Fibroblast of lung (primary cell): Measurements from ENCODE around the gene FANK1. TPM values are rescaled to one million over a fixed set of nuclear protein-coding genes. Genes with fewer than 3 reads are reported as not detected.

ENCODE experiments used
- DNase-seq, 2 donors: peaks; one replicate each; pipeline versions ENCODE4 v3.0.0 to v3.0.0-alpha.2; 2010; ENCODE audit warnings: low read depth in 2 of 2
- H2AFZ ChIP-seq: 2 replicates; pipeline ENCODE4 v1.5.1; 2012; ENCODE audit warnings: low read length, control low read depth, inconsistent platforms
- H3K27ac ChIP-seq: 2 replicates; pipeline ENCODE4 v1.5.1; 2011; ENCODE audit warnings: low read length, control low read depth; ENCODE audit not compliant: insufficient read depth
- H3K27me3 ChIP-seq: 2 replicates; pipeline ENCODE4 v1.5.1; 2011; ENCODE audit warnings: mild to moderate bottlenecking, low read length; ENCODE audit not compliant: control insufficient read depth, insufficient read depth
- H3K36me3 ChIP-seq: 2 replicates; pipeline ENCODE4 v1.5.1; 2011; ENCODE audit warnings: low read length; ENCODE audit not compliant: control insufficient read depth, insufficient read depth
- H3K4me1 ChIP-seq: 2 replicates; pipeline ENCODE4 v1.5.1; 2011; ENCODE audit warnings: low read length; ENCODE audit not compliant: control insufficient read depth, insufficient read depth; ENCODE audit errors: extremely low read depth
- H3K4me2 ChIP-seq: 2 replicates; pipeline ENCODE4 v1.5.1; 2011; ENCODE audit warnings: low read length, control low read depth; ENCODE audit not compliant: insufficient read depth; ENCODE audit errors: extremely low read depth
- H3K4me3 ChIP-seq, 4 experiments: fragments of 200-600 bp in 1 of 4; sonication (generic) in 1 of 4; replicated peaks in 1 of 4; 2 replicates each; pipeline ENCODE4 v1.5.1; 2011 to 2016; ENCODE audit warnings: low read length in 4 of 4, low read depth in 3 of 4, mild to moderate bottlenecking in 3 of 4, control low read depth in 2 of 4, inconsistent platforms in 1 of 4, mixed read lengths in 1 of 4; ENCODE audit not compliant: insufficient read depth in 1 of 4; ENCODE audit errors: control extremely low read depth in 1 of 4
- H3K79me2 ChIP-seq: 2 replicates; pipeline ENCODE4 v1.5.1; 2012; ENCODE audit warnings: mild to moderate bottlenecking, low read length, inconsistent platforms; ENCODE audit not compliant: control insufficient read depth, insufficient read depth
- H3K9ac ChIP-seq: 2 replicates; pipeline ENCODE4 v1.5.1; 2011; ENCODE audit warnings: mild to moderate bottlenecking, low read length, control low read depth; ENCODE audit not compliant: insufficient read depth
- H3K9me3 ChIP-seq: 2 replicates; pipeline ENCODE4 v1.5.1; 2012; ENCODE audit warnings: low read depth, low read length; ENCODE audit not compliant: control insufficient read depth, insufficient read depth
- H4K20me1 ChIP-seq: 2 replicates; pipeline ENCODE4 v1.5.1; 2011; ENCODE audit warnings: low read length; ENCODE audit not compliant: control insufficient read depth, insufficient read depth; ENCODE audit errors: extremely low read depth
- EZH2 ChIP-seq: IDR thresholded peaks from 2 replicates; pipeline ENCODE4 v1.5.1; 2012; ENCODE audit warnings: low read length, control low read depth, mild to moderate bottlenecking; ENCODE audit errors: missing control alignments
- polyA plus RNA-seq, 2 donors: library from polyadenylated mRNA; depleted of rRNA in 1 of 2; stranded (reverse) in 1 of 2; unstranded in 1 of 2; fragments of >200 nt; gene quantifications; 2 replicates each; pipeline ENCODE4 v1.2.1, GENCODE V29; 2011 to 2012; ENCODE audit warnings: missing spikeins in 1 of 2
- total RNA-seq: library from RNA; depleted of rRNA; stranded (reverse); fragments of >200 nt; gene quantifications from 2 replicates; pipeline ENCODE4 v1.2.1, GENCODE V29; 2014
- TF ChIP-seq, protein P1 (sequence below), 2 donors: IDR thresholded peaks in 1 of 2; conservative IDR thresholded peaks in 1 of 2; 1 replicate in 1 of 2; 2 replicates in 1 of 2; pipeline ENCODE4 v1.5.1; 2011 to 2012; ENCODE audit warnings: low read length in 2 of 2, control low read depth in 1 of 2, inconsistent platforms in 1 of 2, low read depth in 1 of 2, mild to moderate bottlenecking in 1 of 2

FANK1 gene
- total and polyA plus RNA-seq, 2 donors (not counting 1 experiment from before 2014, with no cell fraction given): 0.83 to 4.4 TPM

DNA sequence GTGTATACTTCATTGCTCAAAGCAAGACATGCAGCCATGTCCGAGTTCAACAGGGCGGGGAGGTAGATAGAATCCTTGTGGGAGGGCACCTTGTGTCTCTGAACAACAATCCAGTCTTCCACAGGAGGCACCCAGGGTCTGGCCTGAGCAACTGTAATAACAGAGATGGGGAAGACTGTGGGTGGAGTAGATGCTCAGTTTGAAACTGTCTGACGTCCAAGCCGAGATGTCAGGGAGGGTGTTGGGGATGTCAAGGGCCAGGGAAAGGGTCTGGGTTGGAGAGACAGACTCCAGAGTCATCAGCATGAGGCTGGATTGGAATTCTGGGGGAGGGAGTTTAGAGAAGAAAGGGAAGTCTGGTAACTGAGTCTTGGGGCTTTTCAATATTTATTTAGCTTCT is 88.0 kb downstream of the FANK1 start:
- Histone ChIP-seq H2AFZ (no peak overlapping the region), H3K79me2 (no peaks in the 10 kb centered on the region), H3K27ac (no peak overlapping the region), H4K20me1 (no peaks in the 10 kb centered on the region), H3K4me2 (no peak overlapping the region), H3K9me3 (no peaks in the 10 kb centered on the region), H3K36me3 (no peaks in the 10 kb centered on the region), H3K4me3 (no peak overlapping the region), H3K4me1 (no peaks in the 10 kb centered on the region), H3K9ac (no peak overlapping the region), H3K27me3 (no peaks in the 10 kb centered on the region)
- TF ChIP-seq, protein P1, sequence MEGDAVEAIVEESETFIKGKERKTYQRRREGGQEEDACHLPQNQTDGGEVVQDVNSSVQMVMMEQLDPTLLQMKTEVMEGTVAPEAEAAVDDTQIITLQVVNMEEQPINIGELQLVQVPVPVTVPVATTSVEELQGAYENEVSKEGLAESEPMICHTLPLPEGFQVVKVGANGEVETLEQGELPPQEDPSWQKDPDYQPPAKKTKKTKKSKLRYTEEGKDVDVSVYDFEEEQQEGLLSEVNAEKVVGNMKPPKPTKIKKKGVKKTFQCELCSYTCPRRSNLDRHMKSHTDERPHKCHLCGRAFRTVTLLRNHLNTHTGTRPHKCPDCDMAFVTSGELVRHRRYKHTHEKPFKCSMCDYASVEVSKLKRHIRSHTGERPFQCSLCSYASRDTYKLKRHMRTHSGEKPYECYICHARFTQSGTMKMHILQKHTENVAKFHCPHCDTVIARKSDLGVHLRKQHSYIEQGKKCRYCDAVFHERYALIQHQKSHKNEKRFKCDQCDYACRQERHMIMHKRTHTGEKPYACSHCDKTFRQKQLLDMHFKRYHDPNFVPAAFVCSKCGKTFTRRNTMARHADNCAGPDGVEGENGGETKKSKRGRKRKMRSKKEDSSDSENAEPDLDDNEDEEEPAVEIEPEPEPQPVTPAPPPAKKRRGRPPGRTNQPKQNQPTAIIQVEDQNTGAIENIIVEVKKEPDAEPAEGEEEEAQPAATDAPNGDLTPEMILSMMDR (conservative IDR thresholded peaks at IDR 0.05 in 1 of 2, IDR thresholded peaks at IDR 0.05 in 1 of 2; ENCODE audit: low read depth in 1 of 2, low read length in 2 of 2): no peak
- no peak for TF ChIP-seq EZH2
- DNase-seq: no peak

DNA sequence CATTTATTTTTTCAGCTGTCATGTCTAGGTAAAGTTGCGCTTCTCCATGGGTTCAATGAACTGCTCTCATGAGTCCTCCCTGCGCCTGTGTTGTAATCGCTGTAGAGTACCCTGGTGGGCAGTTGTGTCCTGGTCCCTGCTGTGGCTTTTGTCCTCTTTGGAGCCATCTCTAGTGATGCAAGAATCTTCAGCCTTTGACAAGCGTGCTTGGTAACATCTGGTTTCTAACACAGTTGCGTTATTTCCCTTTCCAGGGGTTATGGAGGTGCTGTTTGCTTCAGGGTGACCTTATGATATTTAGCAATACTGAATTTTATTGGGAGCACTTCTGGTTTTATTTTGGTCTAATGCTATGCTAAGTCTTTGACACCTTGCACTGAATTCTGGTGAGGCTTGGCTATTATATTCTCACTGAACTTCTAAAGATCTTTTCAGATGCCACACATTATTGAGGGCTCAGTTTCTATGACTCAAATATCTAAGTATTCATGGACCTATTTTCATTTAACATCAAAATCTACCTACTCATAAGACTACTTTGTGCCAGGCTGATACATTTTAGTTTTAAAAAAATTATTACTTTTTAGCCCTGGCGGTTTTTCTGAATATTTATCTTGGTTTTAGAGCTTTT is 88.6 kb downstream of the FANK1 start:
- no peaks in the 10 kb centered on the region for H3K79me2 ChIP-seq
- no peaks in the 10 kb centered on the region for H3K36me3 ChIP-seq
- no peak overlapping the region for H2AFZ ChIP-seq
- no peaks in the 10 kb centered on the region for H3K9me3 ChIP-seq
- no peaks in the 10 kb centered on the region for H4K20me1 ChIP-seq
- H3K27ac ChIP-seq: no peak overlapping the region
- no peak overlapping the region for H3K9ac ChIP-seq
- no peaks in the 10 kb centered on the region for H3K4me1 ChIP-seq
- DNase-seq: peak in 1 of 2 donors; percentile 31
- no peak overlapping the region for H3K4me2 ChIP-seq
- no peak for TF ChIP-seq EZH2
- TF ChIP-seq, protein P1 (conservative IDR thresholded peaks at IDR 0.05 in 1 of 2, IDR thresholded peaks at IDR 0.05 in 1 of 2; ENCODE audit: low read depth in 1 of 2, low read length in 2 of 2): no peak
- no peaks in the 10 kb centered on the region for H3K27me3 ChIP-seq
- H3K4me3 ChIP-seq: no peak overlapping the region

DNA sequence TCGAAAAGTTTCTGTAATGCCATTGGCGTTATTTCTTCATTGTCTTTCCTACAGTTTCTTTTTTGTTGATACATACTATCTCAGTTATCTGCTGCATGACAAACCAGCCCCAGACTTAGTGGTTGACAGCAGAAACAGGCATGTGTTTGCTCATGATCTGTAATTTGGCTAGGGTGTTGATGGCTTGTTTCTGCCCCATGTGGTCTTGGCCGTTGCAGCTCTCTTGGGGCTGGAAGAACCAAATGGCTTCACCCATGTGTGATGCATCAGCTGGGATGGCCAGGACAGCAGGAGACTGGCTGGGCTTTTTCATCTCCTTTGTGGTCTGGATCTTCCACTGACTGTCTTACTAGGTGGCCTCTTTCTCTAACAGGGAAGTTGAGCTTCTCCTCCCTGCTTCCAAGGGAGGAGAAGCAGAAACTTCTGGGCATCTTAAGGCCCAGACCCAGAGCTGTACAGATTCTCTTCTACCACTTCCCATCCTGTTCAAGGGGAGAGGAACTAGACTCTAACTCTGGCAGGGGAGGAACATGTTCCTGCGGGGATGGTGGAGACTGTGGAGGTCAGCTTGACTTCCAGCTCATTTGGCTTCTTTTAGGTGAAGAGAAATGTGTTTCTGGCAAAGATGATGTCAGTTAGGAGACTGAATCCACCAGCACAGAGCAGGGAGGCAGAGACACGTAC is 89.3 kb downstream of the FANK1 start:
- TF ChIP-seq, protein P1 (conservative IDR thresholded peaks at IDR 0.05 in 1 of 2, IDR thresholded peaks at IDR 0.05 in 1 of 2; ENCODE audit: low read depth in 1 of 2, low read length in 2 of 2): no peak
- no peak for TF ChIP-seq EZH2
- H2AFZ ChIP-seq: no peak overlapping the region
- no peaks in the 10 kb centered on the region for H3K27me3 ChIP-seq
- no peaks in the 10 kb centered on the region for H3K4me1 ChIP-seq
- H4K20me1 ChIP-seq: no peaks in the 10 kb centered on the region
- H3K9ac ChIP-seq: no peak overlapping the region
- no peak overlapping the region for H3K4me2 ChIP-seq
- no peaks in the 10 kb centered on the region for H3K36me3 ChIP-seq
- no peaks in the 10 kb centered on the region for H3K9me3 ChIP-seq
- no peaks in the 10 kb centered on the region for H3K79me2 ChIP-seq
- DNase-seq: peak in 1 of 2 donors; percentile 34
- H3K4me3 ChIP-seq: no peak overlapping the region
- no peak overlapping the region for H3K27ac ChIP-seq
